HCT116 (cell line): ENCODE results near the gene CREB3L1. TPM values are rescaled to one million over a fixed set of nuclear protein-coding genes. Genes with fewer than 3 reads are reported as not detected.

ENCODE experiments used
- ATAC-seq: fragments of 200-7000 bp; cut with Tn5 transposase; 2 replicates; pipeline ENCODE4 v1.9.1; 2020; ENCODE audit warnings: mild to moderate bottlenecking, moderate library complexity
- BruUV-seq: library from RNA; stranded (reverse); fragments of 400-500 nt; replicated peaks from 2 replicates; lab custom pipeline; 2021; lab: Mats Ljungman, UMichigan
- CTCF ChIA-PET: fragments of 300-600 bp; sonication (Branson Sonifier 250); formaldehyde crosslinking; loops from one replicate; lab custom pipeline; 2021; ENCODE audit warnings: antibody characterized with exemption; lab: Charles Lee
- POLR2A ChIA-PET: fragments of 300-600, 350-600 bp; sonication (Branson Sonifier 250); formaldehyde crosslinking; loops from one replicate; lab custom pipeline; 2021; ENCODE audit warnings: antibody characterized with exemption; lab: Charles Lee
- RAD21 ChIA-PET, 2 experiments: fragments of 300-600 bp; sonication (Branson Sonifier 250); formaldehyde crosslinking; loops; one replicate each; lab custom pipeline; 2023; ENCODE audit warnings: low total read pairs in 2 of 2; ENCODE audit not compliant: uncharacterized antibody in 2 of 2, unreplicated experiment in 2 of 2, low non-redundant PET in 1 of 2; lab: Charles Lee
- DNase-seq: peaks from one replicate; pipeline ENCODE4 v3.0.0-alpha.2; 2010; ENCODE audit warnings: low read depth, low spot score
- H2AFZ ChIP-seq: fragments of 200-600 bp; shearing (Covaris generic), sonication (generic); 2 replicates; pipeline ENCODE4 v1.6.1; 2017; ENCODE audit warnings: low read depth, mixed run types, mixed read lengths, antibody characterized with exemption, low read length; ENCODE audit not compliant: poor library complexity, severe bottlenecking
- H3K27ac ChIP-seq: 2 replicates; pipeline ENCODE4 v1.5.1; 2012; ENCODE audit warnings: low read depth, low read length
- H3K27me3 ChIP-seq: fragments of 200-600 bp; sonication (generic); 2 replicates; pipeline ENCODE4 v1.6.1; 2016; ENCODE audit warnings: mixed run types, low read length, mixed read lengths; ENCODE audit not compliant: insufficient read depth
- H3K36me3 ChIP-seq, 2 experiments: fragments of 200-500 bp in 1 of 2; fragments of 200-600 bp in 1 of 2; sonication (Bioruptor generic) in 1 of 2; sonication (generic) in 1 of 2; 2 replicates each; pipeline versions ENCODE4 v1.5.1 to v1.6.1; 2014 to 2016; ENCODE audit warnings: low read length in 2 of 2, inconsistent platforms in 1 of 2, mixed read lengths in 1 of 2, mixed run types in 1 of 2; ENCODE audit not compliant: insufficient read depth in 2 of 2, control insufficient read depth in 1 of 2
- H3K4me1 ChIP-seq, 2 experiments: fragments of 200-600 bp in 1 of 2; sonication (generic) in 1 of 2; 2 replicates each; pipeline versions ENCODE4 v1.5.1 to v1.6.1; 2012 to 2017; ENCODE audit warnings: low read length in 2 of 2, inconsistent platforms in 1 of 2, mild to moderate bottlenecking in 1 of 2, mixed read lengths in 1 of 2, mixed run types in 1 of 2, moderate library complexity in 1 of 2; ENCODE audit not compliant: insufficient read depth in 2 of 2, control insufficient read depth in 1 of 2
- H3K4me2 ChIP-seq: fragments of 200-600 bp; sonication (generic); 2 replicates; pipeline ENCODE4 v1.6.1; 2017; ENCODE audit warnings: mixed run types, low read length, mixed read lengths
- H3K4me3 ChIP-seq, 2 experiments: fragments of 200-600 bp in 1 of 2; sonication (generic) in 1 of 2; replicated peaks in 1 of 2; 2 replicates each; pipeline ENCODE4 v1.5.1; 2011 to 2016; ENCODE audit warnings: low read length in 2 of 2, control low read depth in 1 of 2, low read depth in 1 of 2, mild to moderate bottlenecking in 1 of 2, mixed read lengths in 1 of 2, mixed run types in 1 of 2
- H3K79me2 ChIP-seq: fragments of 200-600 bp; sonication (generic); 2 replicates; pipeline ENCODE4 v1.6.1; 2017; ENCODE audit warnings: mild to moderate bottlenecking, mixed run types, low read length, moderate library complexity, mixed read lengths; ENCODE audit not compliant: insufficient read depth
- H3K9ac ChIP-seq: fragments of 200-600 bp; sonication (generic); 2 replicates; pipeline ENCODE4 v1.6.1; 2016; ENCODE audit warnings: low read length, mixed read lengths
- H3K9me2 ChIP-seq: fragments of 200-600 bp; sonication (generic), shearing (Covaris generic); 2 replicates; pipeline ENCODE4 v1.6.1; 2017; ENCODE audit warnings: mixed run types, mild to moderate bottlenecking, moderate library complexity; ENCODE audit not compliant: insufficient read depth
- H3K9me3 ChIP-seq, 2 experiments: fragments of 200-500 bp in 1 of 2; fragments of 200-600 bp in 1 of 2; sonication (Bioruptor generic) in 1 of 2; sonication (generic) in 1 of 2; 2 replicates each; pipeline ENCODE4 v1.6.1; 2014 to 2017; ENCODE audit warnings: low read length in 2 of 2, mixed read lengths in 2 of 2, inconsistent platforms in 1 of 2, low read depth in 1 of 2, mild to moderate bottlenecking in 1 of 2, mixed run types in 1 of 2, moderate library complexity in 1 of 2; ENCODE audit not compliant: control insufficient read depth in 1 of 2, insufficient read depth in 1 of 2
- H4K20me1 ChIP-seq: fragments of 200-600 bp; sonication (generic), shearing (Covaris generic); 2 replicates; pipeline ENCODE4 v1.6.1; 2017; ENCODE audit warnings: mixed run types, mild to moderate bottlenecking, moderate library complexity; ENCODE audit not compliant: insufficient read depth
- CBX3 ChIP-seq: IDR thresholded peaks from 2 replicates; pipeline ENCODE4 v1.6.1; 2012; ENCODE audit warnings: low read depth
- EGR1 ChIP-seq: IDR thresholded peaks from 2 replicates; pipeline ENCODE4 v1.6.1; 2012; ENCODE audit warnings: low read depth
- EZH2 ChIP-seq: fragments of 200-600 bp; sonication (generic); IDR thresholded peaks from 2 replicates; pipeline ENCODE4 v1.6.1; 2017; ENCODE audit warnings: antibody characterized with exemption, mixed run types
- EZH2phosphoT487 ChIP-seq: fragments of 200-600 bp; IDR thresholded peaks from 2 replicates; pipeline ENCODE4 v1.6.1; 2018; ENCODE audit warnings: antibody characterized with exemption, borderline replicate concordance
- FOSL1 ChIP-seq: IDR thresholded peaks from 2 replicates; pipeline ENCODE4 v1.6.1; 2012; ENCODE audit warnings: low read depth
- JUND ChIP-seq: IDR thresholded peaks from 2 replicates; pipeline ENCODE4 v1.6.1; 2012
- MAX ChIP-seq: IDR thresholded peaks from 2 replicates; pipeline ENCODE4 v1.6.1; 2012
- RAD21 ChIP-seq: IDR thresholded peaks from 2 replicates; pipeline ENCODE4 v1.6.1; 2012; ENCODE audit warnings: low read depth, mild to moderate bottlenecking
- SIN3A ChIP-seq: IDR thresholded peaks from 2 replicates; pipeline ENCODE4 v1.6.1; 2012; ENCODE audit warnings: low read depth
- SP1 ChIP-seq: IDR thresholded peaks from 2 replicates; pipeline ENCODE4 v1.6.1; 2012; ENCODE audit warnings: low read depth
- ZBTB33 ChIP-seq: IDR thresholded peaks from 2 replicates; pipeline ENCODE4 v1.6.1; 2011; ENCODE audit warnings: mild to moderate bottlenecking, low read length, moderate library complexity; ENCODE audit not compliant: insufficient replicate concordance; ENCODE audit errors: extremely low read depth
- ZFX ChIP-seq: fragments of 450-650 bp; IDR thresholded peaks from 2 replicates; pipeline ENCODE4 v1.6.1; 2017
- intact Hi-C: fragments of 100-400 bp; cut with micrococcal nuclease; formaldehyde crosslinking; loops from 2 replicates; pipeline ENCODE4 v1.10.0; 2022
- total RNA-seq: library from RNA; stranded (reverse); gene quantifications from one replicate; pipeline ENCODE4 v1.2.1, GENCODE V29; 2021; ENCODE audit not compliant: unreplicated experiment
- TF ChIP-seq, protein P1 (sequence below): IDR thresholded peaks from 2 replicates; pipeline ENCODE4 v1.6.1; 2012

CREB3L1 gene
- total RNA-seq, 1 experiment from 2014 or later: 0.37 TPM

DNA sequence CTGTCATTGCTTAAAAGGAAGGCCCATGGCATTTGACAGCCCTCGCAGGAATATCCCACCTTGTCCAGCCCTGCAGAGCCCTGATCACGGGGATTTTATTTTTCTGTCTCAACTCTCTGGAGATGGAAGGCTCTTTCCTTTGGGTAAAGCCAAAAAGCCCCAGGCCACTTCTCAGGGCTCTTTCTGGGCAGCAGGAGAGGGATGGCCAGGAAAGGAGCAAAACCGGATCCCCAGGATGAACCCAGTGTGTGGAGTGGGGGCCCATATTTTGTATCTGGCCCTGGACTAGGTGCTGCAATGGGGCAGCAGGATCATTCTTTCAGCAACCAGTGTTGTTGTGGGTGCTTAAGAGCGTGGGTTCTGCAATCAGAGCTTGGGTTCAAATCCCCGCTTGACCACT is 11.0 kb downstream of the CREB3L1 start:
- Histone ChIP-seq H3K9me3 (no peaks in the 10 kb centered on the region), H4K20me1 (no peaks in the 10 kb centered on the region), H3K27me3 (no peaks in the 10 kb centered on the region), H3K4me2 (no peak overlapping the region), H3K9ac (no peak overlapping the region), H3K4me3 (no peak overlapping the region), H3K4me1 (peaks cover 14 to 21% of the 10 kb centered on the region in 2 experiments), H3K9me2 (no peaks in the 10 kb centered on the region), H3K79me2 (no peaks in the 10 kb centered on the region), H3K36me3 (no peaks in the 10 kb centered on the region), H3K27ac (no peak overlapping the region), H2AFZ (no peak overlapping the region)
- ChIA-PET RAD21 (no interaction called here), POLR2A (no interaction called here), CTCF (no interaction called here)
- BruUV-seq: no TSS peak
- TF ChIP-seq EGR1: no peak
- no peak for TF ChIP-seq CBX3
- TF ChIP-seq EZH2: no peak
- no peak for TF ChIP-seq SIN3A
- TF ChIP-seq ZBTB33: no peak
- TF ChIP-seq, protein P1, sequence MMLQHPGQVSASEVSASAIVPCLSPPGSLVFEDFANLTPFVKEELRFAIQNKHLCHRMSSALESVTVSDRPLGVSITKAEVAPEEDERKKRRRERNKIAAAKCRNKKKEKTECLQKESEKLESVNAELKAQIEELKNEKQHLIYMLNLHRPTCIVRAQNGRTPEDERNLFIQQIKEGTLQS: no peak
- TF ChIP-seq SP1: no peak
- TF ChIP-seq EZH2phosphoT487: no peak
- TF ChIP-seq JUND: no peak
- TF ChIP-seq FOSL1: no peak
- TF ChIP-seq MAX: no peak
- no peak for TF ChIP-seq RAD21
- no peak for TF ChIP-seq ZFX
- DNase-seq (no peak), ATAC-seq (no peak)
- intact Hi-C loops: no loop called here
